Activated CD4-positive, alpha-beta T cell treated with anti-CD3 and anti-CD28 coated beads, Interleukin-2, amount 10 ng/mL, durations not matched to agents 7 days and 5 days (primary cell): ENCODE results near the gene SELPLG. TPM values are rescaled to one million over a fixed set of nuclear protein-coding genes. Genes with fewer than 3 reads are reported as not detected.

ENCODE experiments used
- CTCF ChIA-PET: fragments of 350-600 bp; sonication (Branson Sonifier 250); formaldehyde crosslinking; loops from one replicate; lab custom pipeline; 2021; ENCODE audit warnings: antibody characterized with exemption; lab: Charles Lee
- POLR2A ChIA-PET: fragments of 350-600 bp; sonication (Branson Sonifier 250); formaldehyde crosslinking; loops from one replicate; lab custom pipeline; 2021; ENCODE audit warnings: antibody characterized with exemption; lab: Charles Lee
- DNase-seq: peaks from one replicate; pipeline ENCODE4 v3.0.0-alpha.2; 2020
- H3K27ac Mint-ChIP-seq: one replicate; pipeline ENCODE4 v1.8.0; 2021; ENCODE audit warnings: mild to moderate bottlenecking, moderate library complexity, mixed read lengths
- H3K27me3 Mint-ChIP-seq: one replicate; pipeline ENCODE4 v1.8.0; 2021; ENCODE audit warnings: mixed read lengths
- H3K36me3 Mint-ChIP-seq: one replicate; pipeline ENCODE4 v1.8.0; 2021; ENCODE audit warnings: low read depth, mixed read lengths
- H3K4me1 Mint-ChIP-seq: one replicate; pipeline ENCODE4 v1.8.0; 2021; ENCODE audit warnings: mixed read lengths
- H3K4me3 Mint-ChIP-seq: one replicate; pipeline ENCODE4 v1.8.0; 2021; ENCODE audit warnings: mild to moderate bottlenecking, moderate library complexity, mixed read lengths
- H3K9me3 Mint-ChIP-seq: one replicate; pipeline ENCODE4 v1.8.0; 2021; ENCODE audit warnings: mixed read lengths
- total RNA-seq, 2 experiments: library from RNA; stranded (reverse); gene quantifications; one replicate each; pipeline ENCODE4 v1.2.3, GENCODE V29; 2021

SELPLG gene, protein sequence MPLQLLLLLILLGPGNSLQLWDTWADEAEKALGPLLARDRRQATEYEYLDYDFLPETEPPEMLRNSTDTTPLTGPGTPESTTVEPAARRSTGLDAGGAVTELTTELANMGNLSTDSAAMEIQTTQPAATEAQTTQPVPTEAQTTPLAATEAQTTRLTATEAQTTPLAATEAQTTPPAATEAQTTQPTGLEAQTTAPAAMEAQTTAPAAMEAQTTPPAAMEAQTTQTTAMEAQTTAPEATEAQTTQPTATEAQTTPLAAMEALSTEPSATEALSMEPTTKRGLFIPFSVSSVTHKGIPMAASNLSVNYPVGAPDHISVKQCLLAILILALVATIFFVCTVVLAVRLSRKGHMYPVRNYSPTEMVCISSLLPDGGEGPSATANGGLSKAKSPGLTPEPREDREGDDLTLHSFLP
- 100 to 1,000 TPM; 207 to 214 TPM for total RNA-seq

DNA sequence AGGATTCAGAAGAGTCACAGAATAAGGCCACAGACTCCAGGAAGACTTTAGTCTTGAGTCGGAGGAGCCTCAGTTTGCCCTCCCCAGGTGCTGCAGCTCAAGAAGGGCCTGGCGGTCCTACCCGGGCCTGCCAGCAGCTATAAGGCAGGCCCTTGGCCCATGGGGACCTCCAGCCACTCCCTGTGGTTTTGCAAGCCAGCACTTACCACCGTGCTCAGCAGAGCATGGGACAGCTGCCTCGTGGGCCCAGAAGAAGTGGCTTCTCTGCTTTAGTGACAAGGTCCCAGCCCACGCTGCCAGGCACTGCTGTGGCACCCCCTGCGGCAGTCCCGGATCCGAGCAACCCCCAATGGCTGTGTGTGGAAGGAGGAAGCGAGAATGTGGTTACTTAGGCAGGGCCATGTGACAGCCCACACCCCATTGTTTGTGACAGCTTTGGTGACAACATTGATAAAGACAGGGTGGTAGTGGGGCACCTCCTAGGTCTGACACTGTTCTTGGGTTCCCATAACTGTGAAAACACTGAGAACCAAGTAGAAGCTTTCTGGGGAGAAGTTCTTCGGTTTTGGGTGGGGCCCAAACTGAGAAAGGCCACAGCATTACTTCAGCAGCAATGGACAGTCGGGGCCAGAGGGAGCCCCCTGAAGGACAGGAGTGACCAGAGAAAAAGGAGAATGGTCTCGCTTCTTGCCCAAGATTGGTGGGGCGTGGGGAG lies at the start of gene SELPLG:
Gene SELPLG, minus strand, starts transcription at position 361 of the 715 bp plus-strand sequence. CDS start 9,587 bp downstream, outside the sequence.
- peak; percentile 94 for DNase-seq
- peak within 1 kb of the TSS; percentile 98 for H3K4me3 Mint-ChIP-seq
- no peaks in the 10 kb centered on the region for H3K9me3 Mint-ChIP-seq
- H3K27me3 Mint-ChIP-seq, result no peaks in the 10 kb centered on the region
- H3K27ac Mint-ChIP-seq, result peak within 1 kb of the TSS; percentile 100
- H3K36me3 Mint-ChIP-seq, result peaks cover 41% of the 10 kb centered on the region
- peaks cover 53% of the 10 kb centered on the region for H3K4me1 Mint-ChIP-seq
- ChIA-PET CTCF (interaction anchor here (0.6 to 9.8 kb wide), 9 partner anchors 13 to 71 kb away, joined by 3 to 115 read pairs (median 5); partner anchors contain the start of gene ISCU), POLR2A (interaction anchor here (0.8 kb wide), 1 partner anchor 12 kb away, joined by 3 read pairs; no protein-coding TSS in a partner anchor)

DNA sequence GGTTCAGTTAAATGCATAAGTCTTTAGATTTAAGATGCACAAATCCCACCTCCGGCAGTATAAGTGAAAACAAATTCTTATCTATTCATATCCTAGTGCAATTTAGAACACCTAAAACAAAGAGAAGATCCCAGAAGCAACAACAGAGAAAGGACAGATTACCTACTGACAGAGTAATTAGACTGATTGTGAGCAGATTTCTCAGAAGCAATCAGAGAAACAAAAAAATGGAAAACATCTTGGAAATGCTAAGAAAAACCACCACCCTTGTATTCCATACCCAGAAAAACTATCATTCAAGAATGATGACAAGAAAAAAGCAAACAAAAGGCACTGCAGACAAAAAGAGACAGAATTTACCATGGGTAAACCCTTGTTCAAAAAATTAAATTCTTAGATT lies 47.6 kb upstream of the SELPLG start:
- Mint-ChIP-seq H3K9me3 (no peaks in the 10 kb centered on the region), H3K27me3 (peaks cover 3% of the 10 kb centered on the region), H3K4me1 (peaks cover 28% of the 10 kb centered on the region), H3K36me3 (peaks cover 12% of the 10 kb centered on the region), H3K27ac (no peak overlapping the region), H3K4me3 (no peak overlapping the region)
- DNase-seq, result no peak
- ChIA-PET CTCF (interaction anchor here (1.2 kb wide), 1 partner anchor 16 kb away, joined by 4 read pairs; no protein-coding TSS in a partner anchor), POLR2A (interaction anchor here (0.7 kb wide), 1 partner anchor 10 kb away, joined by 8 read pairs; no protein-coding TSS in a partner anchor)

DNA sequence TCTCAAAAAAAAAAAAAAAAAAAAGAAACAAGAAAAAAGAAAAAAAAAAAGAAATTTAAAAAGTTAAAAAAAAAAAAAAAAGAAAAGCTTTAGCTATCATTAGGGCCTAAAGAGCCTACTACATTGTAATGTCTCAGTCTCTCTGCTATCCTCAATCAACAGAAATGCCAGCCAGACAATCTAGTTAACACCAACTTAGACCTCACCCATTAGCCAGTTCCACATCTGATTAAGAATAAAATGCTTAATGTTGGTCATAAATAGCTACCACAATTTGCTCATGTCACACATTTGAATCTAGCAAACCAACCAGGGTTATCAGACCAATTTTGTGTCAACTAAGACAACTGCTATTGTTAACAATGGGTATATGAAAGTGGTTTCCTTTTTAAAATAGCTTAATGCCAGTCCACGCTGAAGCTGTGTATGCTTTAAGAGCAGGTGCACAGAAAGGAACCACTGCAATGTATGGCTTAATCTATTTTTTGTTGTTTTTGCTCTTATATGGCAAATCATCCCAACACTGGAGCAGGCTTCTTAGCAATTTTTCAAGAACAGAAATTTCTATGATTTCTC lies 45.5 kb upstream of the SELPLG start:
- Mint-ChIP-seq H3K36me3 (peaks cover 14% of the 10 kb centered on the region), H3K27ac (no peak overlapping the region), H3K4me1 (peaks cover 19% of the 10 kb centered on the region), H3K27me3 (no peaks in the 10 kb centered on the region), H3K9me3 (no peaks in the 10 kb centered on the region), H3K4me3 (no peak overlapping the region)
- CTCF ChIA-PET, result interaction anchor here (0.6 to 1.2 kb wide), 3 partner anchors 14 to 45 kb away, joined by 3 to 4 read pairs (median 4); partner anchors contain the start of gene SELPLG
- POLR2A ChIA-PET, result no interaction called here
- no peak for DNase-seq

DNA sequence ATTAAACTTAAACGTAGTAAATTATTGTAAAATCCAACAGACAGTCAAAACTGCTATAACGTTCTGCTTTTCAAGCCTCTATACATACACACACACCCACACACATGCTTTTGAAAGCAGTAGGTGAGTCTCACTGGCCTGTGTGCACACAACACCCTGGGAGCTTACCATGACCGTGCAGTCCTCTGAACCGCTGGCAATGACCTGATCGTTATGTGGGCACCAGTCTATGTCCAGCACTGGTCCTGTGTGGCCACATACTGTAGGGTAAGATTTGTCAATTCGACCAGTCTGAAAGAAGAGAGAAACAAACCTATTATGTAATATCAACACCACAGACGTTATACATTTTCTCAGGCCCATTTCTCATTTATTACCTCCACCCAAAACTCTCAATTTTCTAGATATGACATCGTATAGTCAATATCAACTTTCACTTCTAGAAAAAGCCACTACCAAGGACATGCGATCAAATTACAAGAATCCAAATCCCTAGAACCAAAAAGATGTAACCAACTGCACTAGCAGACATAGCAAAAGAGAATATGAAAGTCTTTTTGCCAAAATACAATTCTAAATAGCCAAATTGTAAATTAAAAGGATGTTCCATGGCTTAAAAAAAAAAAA lies 44.5 kb upstream of the SELPLG start:
- Mint-ChIP-seq H3K36me3 (peaks cover 14% of the 10 kb centered on the region), H3K27me3 (no peaks in the 10 kb centered on the region), H3K4me3 (no peak overlapping the region), H3K27ac (no peak overlapping the region), H3K9me3 (no peaks in the 10 kb centered on the region), H3K4me1 (peaks cover 19% of the 10 kb centered on the region)
- POLR2A ChIA-PET, result no interaction called here
- DNase-seq, result no peak
- CTCF ChIA-PET, result interaction anchor here (1.2 kb wide), 1 partner anchor 44 kb away, joined by 4 read pairs; the partner anchor contains the start of gene SELPLG

DNA sequence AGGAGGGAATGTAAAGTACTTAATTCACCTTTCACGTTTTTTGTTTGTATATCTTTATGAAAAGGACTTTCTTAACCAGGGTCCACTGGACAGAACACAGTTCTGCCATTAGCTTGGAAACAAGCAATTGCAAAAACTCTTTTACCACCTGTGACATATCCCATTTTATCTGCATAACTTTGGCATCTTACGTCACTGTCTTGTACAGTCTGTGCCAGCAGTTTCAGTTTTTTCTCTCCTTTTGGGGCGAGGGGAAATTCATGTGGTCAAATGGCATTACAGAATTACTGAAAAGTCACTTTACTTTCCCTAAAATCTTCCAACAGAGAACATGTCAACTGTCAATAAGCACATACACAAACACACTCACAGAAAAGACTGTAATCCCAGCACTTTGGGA lies 43.7 kb upstream of the SELPLG start:
- Mint-ChIP-seq H3K9me3 (no peaks in the 10 kb centered on the region), H3K36me3 (peaks cover 14% of the 10 kb centered on the region), H3K27me3 (no peaks in the 10 kb centered on the region), H3K27ac (no peak overlapping the region), H3K4me1 (peaks cover 19% of the 10 kb centered on the region), H3K4me3 (no peak overlapping the region)
- POLR2A ChIA-PET, result no interaction called here
- CTCF ChIA-PET, result interaction anchor here (0.7 kb wide), 1 partner anchor 100 kb away, joined by 4 read pairs; no protein-coding TSS in a partner anchor
- DNase-seq, result no peak

DNA sequence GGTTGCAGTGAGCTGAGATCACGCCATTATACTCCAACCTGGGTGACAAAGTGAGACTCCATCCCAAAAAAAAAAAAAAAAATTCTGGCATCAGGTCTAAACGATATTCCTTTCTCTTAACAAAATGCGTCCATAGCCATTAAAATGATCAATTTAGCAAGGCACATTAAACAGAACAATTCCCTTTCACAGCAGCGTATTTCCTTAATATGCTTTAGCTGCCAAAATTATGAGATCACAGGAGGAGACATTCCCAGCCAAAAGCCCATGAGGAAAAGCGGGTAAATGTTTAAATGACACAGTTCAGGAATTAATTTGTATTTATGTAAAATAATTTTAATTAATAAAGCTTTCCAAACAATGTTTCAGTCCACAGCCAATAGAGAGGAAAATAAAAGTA lies 43.0 kb upstream of the SELPLG start:
- peaks cover 18% of the 10 kb centered on the region for H3K4me1 Mint-ChIP-seq
- ChIA-PET POLR2A (no interaction called here), CTCF (no interaction called here)
- H3K36me3 Mint-ChIP-seq, result peaks cover 14% of the 10 kb centered on the region
- no peak overlapping the region for H3K4me3 Mint-ChIP-seq
- no peak overlapping the region for H3K27ac Mint-ChIP-seq
- no peak for DNase-seq
- no peaks in the 10 kb centered on the region for H3K9me3 Mint-ChIP-seq
- H3K27me3 Mint-ChIP-seq, result no peaks in the 10 kb centered on the region

DNA sequence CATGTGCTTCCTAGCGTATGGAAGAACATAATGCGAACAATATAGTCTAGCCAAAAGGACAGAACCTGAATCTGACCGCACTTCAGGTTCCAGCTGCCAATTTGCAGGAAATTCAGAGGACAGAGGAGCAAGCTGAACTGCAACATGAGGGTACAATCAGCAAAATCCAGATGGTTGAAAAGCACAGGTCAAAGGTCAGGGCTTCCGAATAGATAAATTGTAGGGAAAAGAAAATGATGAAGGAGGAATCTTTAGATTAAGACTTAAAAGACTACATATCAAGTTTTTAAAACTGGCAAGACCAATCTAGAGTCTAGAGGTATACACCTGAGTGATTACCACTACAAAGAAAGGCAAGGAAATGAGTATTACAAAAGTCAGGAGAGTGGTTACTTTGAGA lies 42.1 kb upstream of the SELPLG start:
- peaks cover 14% of the 10 kb centered on the region for H3K36me3 Mint-ChIP-seq
- no peak overlapping the region for H3K27ac Mint-ChIP-seq
- H3K9me3 Mint-ChIP-seq, result no peaks in the 10 kb centered on the region
- DNase-seq, result no peak
- H3K4me3 Mint-ChIP-seq, result no peak overlapping the region
- CTCF ChIA-PET, result no interaction called here
- peaks cover 10% of the 10 kb centered on the region for H3K4me1 Mint-ChIP-seq
- no peaks in the 10 kb centered on the region for H3K27me3 Mint-ChIP-seq
- POLR2A ChIA-PET, result no interaction called here

DNA sequence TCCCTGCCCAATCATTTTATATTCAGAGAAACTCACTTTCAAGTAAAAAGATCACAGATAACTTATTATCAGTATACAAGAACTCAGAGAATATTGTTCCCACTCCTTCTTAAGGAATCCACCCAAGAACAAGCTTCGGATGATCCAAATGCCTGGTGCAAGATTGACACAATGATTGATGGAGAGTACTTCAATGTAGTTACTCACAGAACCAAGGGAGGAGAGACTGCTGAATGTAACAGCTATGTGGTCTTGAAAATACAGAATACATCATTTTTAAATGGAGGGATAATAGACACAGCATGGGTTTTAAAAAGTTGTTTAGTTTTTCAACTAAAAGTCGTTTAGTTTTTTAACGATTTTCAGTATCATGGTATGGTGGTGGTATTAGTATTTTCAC lies 38.4 kb upstream of the SELPLG start:
- no peak for DNase-seq
- Mint-ChIP-seq H3K27ac (no peak overlapping the region), H3K9me3 (no peaks in the 10 kb centered on the region), H3K4me1 (peaks cover 3% of the 10 kb centered on the region), H3K27me3 (no peaks in the 10 kb centered on the region), H3K4me3 (no peak overlapping the region), H3K36me3 (peaks cover 5% of the 10 kb centered on the region)
- ChIA-PET CTCF (no interaction called here), POLR2A (no interaction called here)

DNA sequence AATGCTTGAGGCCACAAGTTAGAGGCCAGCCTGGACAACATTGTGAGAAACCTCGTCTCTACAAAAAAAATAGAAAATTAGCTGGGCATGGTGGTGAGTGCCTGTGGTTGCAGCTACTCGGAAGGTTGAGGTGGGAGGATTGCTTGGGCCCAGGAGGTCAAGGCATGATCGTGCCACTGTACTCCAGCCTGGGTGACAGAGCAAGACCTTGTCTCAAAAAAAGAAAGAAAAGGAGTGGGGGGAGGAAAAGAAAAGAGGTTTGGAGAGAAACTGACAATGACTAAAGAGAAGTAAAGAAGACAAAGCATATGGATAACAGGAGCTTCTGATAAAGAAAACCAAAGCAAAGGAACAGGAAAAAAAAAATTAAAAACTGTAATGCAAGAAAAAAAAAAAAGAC lies 37.4 kb upstream of the SELPLG start:
- Mint-ChIP-seq H3K27ac (no peak overlapping the region), H3K9me3 (no peaks in the 10 kb centered on the region), H3K4me1 (peaks cover 3% of the 10 kb centered on the region), H3K4me3 (no peak overlapping the region), H3K27me3 (no peaks in the 10 kb centered on the region), H3K36me3 (peaks cover 1% of the 10 kb centered on the region)
- POLR2A ChIA-PET, result no interaction called here
- DNase-seq, result no peak
- CTCF ChIA-PET, result interaction anchor here (0.6 kb wide), 1 partner anchor 26 kb away, joined by 3 read pairs; no protein-coding TSS in a partner anchor

DNA sequence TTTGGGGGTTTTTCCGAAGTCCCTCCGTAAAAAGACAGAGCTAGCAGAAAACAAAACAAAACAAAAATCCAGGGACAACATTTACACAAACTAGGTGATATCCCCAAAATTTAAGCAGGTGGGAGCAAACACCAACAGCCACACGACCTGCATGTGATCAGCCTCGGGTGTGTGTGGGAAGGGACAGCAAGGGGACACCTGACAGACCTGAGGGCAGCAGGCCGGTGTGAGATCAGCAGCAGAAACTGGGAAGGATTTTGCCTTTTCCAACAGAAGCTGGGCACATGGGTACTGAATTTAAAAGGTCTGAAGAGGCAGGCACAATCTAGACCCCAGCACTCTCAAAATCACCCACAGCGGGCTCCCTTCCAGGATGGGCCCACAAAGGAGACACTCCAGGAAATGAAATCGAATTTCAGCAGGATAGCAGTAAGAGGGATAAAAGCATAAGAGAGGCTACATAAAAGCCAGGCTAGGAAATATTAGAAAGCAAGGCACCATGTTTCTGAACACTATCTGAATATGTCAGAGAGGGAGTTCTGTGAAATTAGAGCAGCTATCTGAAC lies 36.5 kb upstream of the SELPLG start:
- no peak overlapping the region for H3K4me3 Mint-ChIP-seq
- H3K9me3 Mint-ChIP-seq, result no peaks in the 10 kb centered on the region
- ChIA-PET POLR2A (no interaction called here), CTCF (interaction anchor here (0.6 to 1.2 kb wide), 2 partner anchors 133 to 156 kb away, joined by 3 to 5 read pairs; no protein-coding TSS in a partner anchor)
- no peak for DNase-seq
- no peaks in the 10 kb centered on the region for H3K27me3 Mint-ChIP-seq
- H3K36me3 Mint-ChIP-seq, result no peaks in the 10 kb centered on the region
- H3K4me1 Mint-ChIP-seq, result peaks cover 5% of the 10 kb centered on the region
- H3K27ac Mint-ChIP-seq, result no peak overlapping the region

DNA sequence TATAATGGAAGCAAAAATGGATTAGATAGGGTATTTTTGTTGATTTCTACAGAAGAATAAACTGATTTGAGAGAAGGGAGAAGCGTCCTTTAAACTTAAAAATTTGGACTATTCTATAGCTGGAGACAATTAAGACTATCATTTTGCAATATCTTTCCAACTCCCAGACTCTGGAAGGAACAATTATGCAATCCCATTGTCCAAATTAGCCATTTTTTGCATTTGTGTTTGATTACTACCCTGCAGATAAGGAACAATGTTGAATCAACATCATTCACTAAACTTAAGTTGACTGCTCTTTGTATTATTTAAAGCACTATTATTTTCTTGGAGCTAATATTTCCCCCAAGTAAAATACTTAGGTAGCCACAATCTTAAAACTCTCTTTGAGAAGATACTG lies 34.8 kb upstream of the SELPLG start:
- no peak for DNase-seq
- CTCF ChIA-PET, result interaction anchor here (0.6 to 0.7 kb wide), 3 partner anchors 65 to 205 kb away, joined by 3 to 4 read pairs (median 3); no protein-coding TSS in a partner anchor
- Mint-ChIP-seq H3K36me3 (no peaks in the 10 kb centered on the region), H3K27me3 (no peaks in the 10 kb centered on the region), H3K27ac (no peak overlapping the region), H3K4me1 (peaks cover 18% of the 10 kb centered on the region), H3K9me3 (no peaks in the 10 kb centered on the region), H3K4me3 (no peak overlapping the region)
- POLR2A ChIA-PET, result no interaction called here

DNA sequence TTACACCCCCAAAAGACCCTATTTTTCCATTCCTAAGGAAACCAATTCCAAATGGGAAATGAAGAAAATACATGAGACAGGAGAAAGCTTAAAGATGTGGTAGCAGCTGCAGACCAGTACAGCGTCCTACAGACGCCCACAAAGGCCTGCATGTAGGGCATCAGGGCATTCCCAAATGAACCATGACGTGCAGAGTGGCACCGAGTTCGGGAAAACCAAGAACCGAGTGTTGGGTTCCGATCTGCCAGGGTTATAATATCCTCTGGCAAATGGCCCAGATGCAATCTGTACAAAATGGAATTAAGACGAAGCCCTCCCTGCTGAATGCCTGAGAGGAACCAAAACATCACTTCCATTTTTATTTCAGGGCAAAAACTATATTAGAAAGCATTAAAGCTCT lies 34.4 kb upstream of the SELPLG start:
- Mint-ChIP-seq H3K27me3 (no peaks in the 10 kb centered on the region), H3K27ac (no peak overlapping the region), H3K9me3 (no peaks in the 10 kb centered on the region), H3K36me3 (no peaks in the 10 kb centered on the region), H3K4me1 (peaks cover 22% of the 10 kb centered on the region), H3K4me3 (no peak overlapping the region)
- POLR2A ChIA-PET, result no interaction called here
- CTCF ChIA-PET, result interaction anchor here (0.7 kb wide), 1 partner anchor 132 kb away, joined by 3 read pairs; no protein-coding TSS in a partner anchor
- DNase-seq, result no peak
